T47D (cell line): ENCODE results near the gene TMEM61.
"Not testable (repeated sequence)": the region's sequence is repeated elsewhere in the genome, so short reads cannot be mapped to it uniquely, and the experiment has no call there.

ENCODE experiments used
- DNase-seq, 2 experiments: peaks; one replicate each; pipeline versions ENCODE4 v3.0.0 to v3.0.0-alpha.2; 2011 to 2012; ENCODE audit warnings: low read depth in 1 of 2, low spot score in 1 of 2
- JUND ChIP-seq: IDR thresholded peaks from 2 replicates; pipeline ENCODE4 v1.6.1; 2012; ENCODE audit warnings: low read depth
- in situ Hi-C: cut with HindIII; loops from 2 replicates; pipeline ENCODE4 v1.10.0; 2016; ENCODE audit warnings: low sequenced_read_pairs, low pct_unique_long_range_greater_than_20kb

TMEM61 gene

DNA sequence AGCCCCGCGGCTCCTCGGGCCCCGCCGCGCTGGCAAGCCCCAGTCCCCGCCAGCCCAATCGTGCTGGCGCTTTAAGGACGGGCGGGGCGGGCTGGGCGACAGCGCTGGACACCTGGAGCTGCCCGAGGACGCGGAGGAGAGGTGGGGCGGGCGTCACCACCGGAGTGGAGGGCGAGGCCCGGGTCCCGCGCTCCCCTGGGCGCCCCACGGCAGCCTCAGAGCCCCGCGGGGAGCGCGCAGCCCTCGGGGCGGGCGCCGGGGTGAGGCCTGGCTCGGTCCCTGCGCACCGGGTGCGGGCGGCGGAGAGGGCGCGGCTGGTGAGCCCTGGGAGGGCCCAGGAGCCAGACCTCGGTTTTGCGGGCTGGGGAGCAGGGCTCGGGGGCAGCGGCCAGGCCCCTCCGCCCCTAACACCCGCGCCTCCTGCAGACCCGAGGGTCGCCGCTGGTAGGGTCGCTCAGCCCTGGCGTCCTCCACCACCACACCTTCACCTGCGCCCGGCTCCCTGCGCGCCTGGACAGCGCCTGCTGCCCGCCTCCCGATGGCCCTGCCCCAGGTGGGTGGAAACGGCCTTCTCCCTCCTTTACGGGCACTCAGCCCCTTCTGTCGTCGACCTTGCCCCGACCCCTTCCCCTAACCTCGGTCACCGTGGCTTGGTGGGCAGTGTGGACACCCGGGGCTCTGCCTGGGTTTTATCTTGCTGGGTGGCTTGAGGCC is at the start of gene TMEM61:
Gene TMEM61 (plus strand): TSS at position 101 of the 714 bp plus-strand sequence. CDS start 438 bp downstream, at position 539.
- in situ Hi-C loops: no loop called here
- DNase-seq: peak in 1 of 2 experiments; percentile 44
- no peak for TF ChIP-seq JUND

DNA sequence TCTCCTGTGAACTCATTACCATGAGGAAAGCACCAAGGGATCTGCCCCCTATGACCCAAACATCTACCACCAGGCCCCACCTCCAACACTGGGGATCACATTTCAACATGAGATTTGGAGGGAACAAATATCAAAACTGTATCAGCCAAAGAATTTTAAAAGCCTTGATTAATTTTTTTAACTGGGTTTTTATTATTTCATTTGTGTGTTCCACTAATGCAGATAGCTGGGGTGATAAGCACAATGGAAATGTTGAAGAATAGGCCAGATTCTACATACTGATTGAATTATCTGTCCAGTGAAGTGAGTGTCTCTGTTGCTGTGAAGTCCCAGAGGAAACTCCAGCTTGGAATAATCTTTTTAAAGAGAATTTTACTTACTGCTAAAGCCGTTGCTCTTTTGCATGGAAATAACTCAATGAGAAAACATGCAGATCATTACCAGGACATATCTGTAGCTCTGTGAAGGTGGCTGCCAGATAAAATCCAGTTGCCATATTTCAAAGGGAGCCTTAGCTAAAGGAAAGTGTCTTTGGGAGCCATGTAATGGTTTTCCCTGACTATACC is 49.1 kb upstream of the TMEM61 start:
- no peak for TF ChIP-seq JUND
- in situ Hi-C loops: no loop called here
- DNase-seq: no peak

DNA sequence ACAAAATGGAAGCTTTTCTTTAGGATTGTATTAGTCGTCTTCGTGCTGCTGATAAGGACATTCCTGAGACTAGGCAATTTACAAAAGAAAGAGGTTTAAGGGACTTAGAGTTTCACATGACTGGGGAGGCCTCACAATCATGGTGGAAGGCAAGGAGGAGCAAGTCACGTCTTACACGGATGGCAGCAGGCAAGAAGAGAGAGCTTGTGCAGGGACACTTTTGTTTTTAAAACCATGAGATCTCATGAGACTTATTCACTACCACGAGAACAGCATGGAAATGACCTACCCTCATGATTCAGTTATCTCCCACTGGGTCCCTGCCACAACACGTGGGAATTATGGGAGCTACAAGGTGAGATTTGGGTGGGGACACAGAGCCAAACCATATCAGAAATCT is 46.3 kb upstream of the TMEM61 start:
- DNase-seq, in situ Hi-C loops: not testable (repeated sequence)

DNA sequence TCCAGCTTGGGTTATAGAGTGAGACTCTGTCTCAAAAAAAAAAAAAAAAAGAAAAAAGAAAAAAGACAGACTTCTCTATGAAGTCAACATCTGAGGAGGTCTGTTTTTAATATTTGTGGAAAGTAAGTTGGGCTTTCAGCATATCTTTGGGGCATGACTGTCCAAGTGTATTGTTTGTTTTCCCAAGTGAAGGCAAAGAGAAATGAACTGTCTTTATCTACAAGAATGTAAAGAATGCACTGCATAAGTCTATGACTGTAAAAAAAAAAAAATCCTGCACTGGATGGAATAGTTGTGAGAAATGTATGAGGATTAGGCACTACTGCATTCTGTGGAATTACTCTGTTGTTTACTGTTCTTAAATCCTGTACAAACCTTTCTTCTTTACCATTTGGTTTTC is 45.6 kb upstream of the TMEM61 start:
- DNase-seq: peak in 1 of 2 experiments; percentile 93
- in situ Hi-C loops: no loop called here
- TF ChIP-seq JUND: no peak

DNA sequence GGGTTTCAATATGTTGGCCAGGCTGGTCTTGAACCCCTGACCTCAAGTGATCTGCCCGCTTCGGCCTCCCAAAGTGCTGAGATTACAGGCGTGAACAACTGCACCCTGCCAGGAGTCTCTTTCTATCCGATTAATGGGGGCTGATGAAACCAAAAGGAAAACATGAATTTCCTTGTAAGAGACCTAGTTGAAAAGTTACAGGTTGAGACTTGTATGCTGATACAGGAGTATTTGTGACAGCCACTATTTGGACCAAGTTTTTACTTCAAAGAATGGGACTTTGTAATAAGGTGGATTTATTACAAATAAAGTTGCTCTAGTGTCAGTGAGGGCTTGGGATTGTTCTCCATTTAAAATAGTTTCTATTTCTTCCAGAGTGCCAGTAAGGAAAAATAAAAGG is 43.6 kb upstream of the TMEM61 start:
- in situ Hi-C loops: no loop called here
- no peak for DNase-seq
- no peak for TF ChIP-seq JUND

DNA sequence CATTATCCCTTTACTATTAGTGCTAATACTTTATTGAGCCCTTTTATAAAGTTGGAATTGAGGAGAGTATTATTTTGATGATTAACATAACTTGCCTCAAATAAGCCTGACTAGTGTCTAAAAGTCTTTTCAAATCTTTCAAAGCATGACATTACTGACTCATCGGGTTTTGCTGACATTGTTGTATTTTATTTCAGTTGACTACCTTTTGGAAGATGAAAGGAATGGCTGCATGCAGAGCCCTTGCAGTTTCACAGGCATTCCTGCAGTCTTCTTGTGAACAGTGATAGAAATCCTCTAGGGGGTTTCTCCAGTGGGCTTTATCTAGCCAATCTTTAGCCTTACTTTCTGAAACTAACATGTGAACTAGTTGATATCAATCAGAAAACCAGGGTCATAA is 43.0 kb upstream of the TMEM61 start:
- in situ Hi-C loops: no loop called here

DNA sequence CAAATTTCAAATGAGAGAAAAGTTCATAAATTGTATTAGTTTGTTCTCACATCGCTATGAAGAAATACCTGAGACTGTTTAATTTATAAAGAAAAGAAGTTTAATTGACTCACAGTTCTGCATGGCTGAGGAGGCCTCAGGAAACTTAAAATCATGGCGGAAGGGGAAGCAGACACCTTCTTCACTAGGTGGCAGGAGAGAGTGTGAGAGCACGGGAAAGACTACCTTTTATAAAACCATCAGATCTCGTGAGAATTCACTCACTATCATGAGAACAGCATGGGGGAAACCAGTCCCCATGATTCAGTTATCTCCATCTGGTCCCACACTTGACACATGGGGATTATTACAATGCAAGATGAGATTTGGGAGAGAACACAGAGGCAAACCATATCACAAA is 41.5 kb upstream of the TMEM61 start:
- in situ Hi-C loops, DNase-seq: not testable (repeated sequence)

More for the DNA sequence above, 43.0 kb upstream of the TMEM61 start:
- TF ChIP-seq JUND: no peak
- no peak for DNase-seq

DNA sequence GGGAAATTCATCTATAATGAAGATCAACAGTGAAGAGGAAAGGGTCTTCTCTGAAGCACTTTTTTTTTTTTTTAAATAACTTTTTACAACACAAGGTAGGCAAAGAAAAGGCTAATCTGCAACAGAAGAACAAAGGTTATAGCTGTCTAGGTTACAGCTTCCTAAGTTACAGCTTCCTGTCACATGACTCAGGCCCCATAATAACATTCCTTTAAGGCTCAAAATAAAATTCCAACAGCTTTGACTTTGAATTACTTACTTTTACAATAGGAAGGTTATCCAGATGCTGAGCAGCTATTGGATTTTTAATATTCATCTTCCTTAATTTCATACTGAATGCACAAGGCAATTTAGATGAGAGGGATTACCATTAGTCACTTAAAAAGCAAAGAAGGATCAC is 40.4 kb upstream of the TMEM61 start:
- in situ Hi-C loops: no loop called here
- TF ChIP-seq JUND: no peak
- DNase-seq: no peak

DNA sequence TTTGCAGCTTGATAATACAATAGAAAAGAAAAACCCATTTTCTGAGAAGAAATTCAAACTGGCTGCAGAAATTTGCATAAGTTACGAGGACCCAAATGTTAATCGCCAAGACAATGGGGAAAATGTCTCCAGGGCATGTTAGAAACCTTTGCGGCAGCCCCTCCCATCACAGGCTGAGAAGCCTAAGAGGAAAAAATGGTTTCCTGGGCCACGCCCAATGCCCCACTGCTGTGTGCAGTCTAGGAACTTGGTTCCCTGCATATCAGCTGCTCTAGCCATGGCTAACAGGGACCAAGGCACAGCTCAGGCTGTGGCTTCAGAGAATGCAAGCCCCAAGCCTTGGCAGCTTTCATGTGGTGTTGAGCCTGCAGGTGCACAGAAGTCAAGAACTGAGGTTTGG is 37.5 kb upstream of the TMEM61 start:
- DNase-seq: no peak
- in situ Hi-C loops: no loop called here
- no peak for TF ChIP-seq JUND

DNA sequence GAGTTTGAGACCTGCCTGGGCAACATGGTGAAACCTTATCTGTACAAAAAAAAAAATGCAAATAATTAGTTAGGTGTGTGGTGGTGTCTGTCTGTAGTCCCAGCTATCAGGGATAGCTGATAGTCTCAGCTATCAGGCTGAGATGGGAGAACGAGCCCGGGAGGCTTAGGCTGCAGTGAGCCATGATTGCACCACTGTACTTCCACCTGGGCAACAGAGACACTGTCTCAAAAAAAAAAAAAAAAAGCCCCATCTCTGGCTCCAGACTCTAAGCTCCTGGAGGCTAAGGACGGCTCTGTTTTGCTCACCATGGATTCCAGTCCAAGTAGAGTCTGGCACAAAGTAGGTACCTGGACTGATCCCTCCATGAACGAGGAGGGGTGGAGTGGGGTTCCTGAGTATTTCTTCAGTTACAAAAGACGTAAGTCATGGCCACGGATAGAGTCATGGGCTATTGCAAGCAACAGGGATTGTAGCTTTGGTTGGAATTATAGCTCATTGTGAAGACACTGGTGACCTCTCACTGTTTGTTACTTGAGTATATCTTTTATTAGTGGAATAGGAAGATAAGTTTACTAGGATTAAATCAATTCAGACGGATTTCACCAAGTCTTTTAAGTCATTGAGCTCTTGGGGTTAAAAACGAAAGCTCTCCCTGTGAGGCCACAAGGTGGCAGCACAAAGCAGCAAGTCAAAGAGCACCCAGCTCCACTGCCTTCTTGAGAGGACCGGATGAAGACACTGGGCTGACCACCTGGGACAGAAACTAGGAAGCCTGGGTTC is 35.6 kb upstream of the TMEM61 start:
- no peak for TF ChIP-seq JUND
- peak; percentile 44 to 86 for DNase-seq
- in situ Hi-C loops: no loop called here

DNA sequence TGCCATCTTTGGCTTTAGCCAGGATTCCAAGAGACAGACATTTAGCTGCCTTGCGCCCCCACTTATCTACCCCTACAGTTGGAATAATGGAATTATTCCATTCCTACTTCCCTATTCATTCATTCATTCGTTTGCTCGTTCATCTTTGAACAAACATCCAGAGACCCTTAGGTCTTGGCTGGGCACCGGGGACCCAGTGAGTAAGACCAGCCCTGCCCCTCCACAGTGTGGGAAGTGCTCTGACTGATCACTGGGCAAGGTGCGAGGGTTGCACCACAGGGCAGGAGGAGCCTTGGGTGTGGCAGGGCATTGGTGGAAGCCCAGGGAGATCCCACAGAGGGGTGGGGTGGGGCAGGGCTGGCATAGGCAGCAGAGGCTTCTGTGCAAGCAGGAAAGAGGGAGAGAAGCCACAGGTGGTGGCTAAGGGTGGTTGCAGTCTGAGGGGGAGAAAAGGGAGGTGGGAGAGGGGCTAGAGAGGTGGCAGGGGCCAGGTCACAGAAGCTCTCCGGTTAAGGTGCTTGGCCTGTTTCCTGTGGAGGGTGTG is 35.0 kb upstream of the TMEM61 start:
- no peak for DNase-seq
- no peak for TF ChIP-seq JUND
- in situ Hi-C loops: no loop called here

DNA sequence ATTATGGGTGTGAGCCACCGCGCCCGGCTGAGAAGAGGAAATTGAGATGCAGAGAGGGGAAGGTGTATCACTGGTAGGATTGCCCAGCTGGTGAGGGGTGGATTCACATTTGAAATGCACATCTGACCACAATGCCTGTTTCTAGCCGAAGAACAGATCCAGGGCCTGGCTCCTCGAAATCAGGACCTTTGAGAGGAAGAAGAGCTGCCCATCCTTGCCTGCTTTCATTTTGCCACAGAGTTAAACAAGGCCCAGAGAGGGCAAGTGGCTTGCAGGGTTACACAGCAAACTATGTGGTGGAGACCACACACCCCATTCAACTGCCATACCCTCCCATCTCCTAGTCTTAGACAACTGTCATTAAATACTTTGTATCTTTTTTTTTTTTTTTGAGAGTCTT is 32.9 kb upstream of the TMEM61 start:
- in situ Hi-C loops: no loop called here
- DNase-seq: no peak
- TF ChIP-seq JUND: no peak

DNA sequence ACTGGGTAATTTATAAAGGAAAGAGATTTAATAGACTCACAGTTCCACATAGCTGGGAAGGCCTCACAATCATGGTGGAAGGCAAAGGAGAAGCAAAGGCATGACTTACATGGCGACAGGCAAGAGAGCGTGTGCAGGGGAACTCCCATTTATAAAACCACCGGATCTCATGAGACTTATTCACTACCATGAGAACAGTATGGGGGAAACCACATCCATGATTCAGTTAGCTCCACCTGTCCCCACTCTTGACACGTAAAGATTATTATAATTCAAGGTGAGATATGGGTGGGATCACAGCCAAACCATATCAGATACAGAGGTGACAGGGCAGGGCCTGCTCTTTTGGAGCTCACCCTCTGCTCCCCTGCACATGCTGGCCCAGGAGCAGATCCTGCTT is 31.4 kb upstream of the TMEM61 start:
- TF ChIP-seq JUND: no peak
- in situ Hi-C loops: no loop called here
- DNase-seq: no peak

DNA sequence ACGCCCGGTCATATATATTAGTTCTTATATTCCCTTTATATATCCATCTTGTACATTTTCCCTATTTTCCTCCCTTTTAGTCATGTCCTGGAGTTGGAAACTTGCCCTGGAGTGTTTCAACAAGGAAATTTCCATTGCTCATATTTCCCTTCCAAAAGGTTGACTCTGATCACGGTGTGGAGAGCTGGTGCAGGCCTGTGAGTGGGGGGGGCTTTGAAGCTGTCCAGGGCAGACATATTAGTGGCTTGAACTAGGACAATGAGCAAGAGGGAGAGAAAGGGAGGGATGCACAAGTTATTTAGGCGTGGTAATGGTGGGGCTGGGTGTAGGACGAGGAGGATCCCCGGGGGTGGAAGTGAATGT is 30.4 kb upstream of the TMEM61 start:
- DNase-seq: no peak
- in situ Hi-C loops: no loop called here
- TF ChIP-seq JUND: no peak
